HEK293T (cell line): Measurements from ENCODE around the gene JMJD6.

ENCODE experiments used
- FOXA1 ChIP-seq: fragments of 450-650 bp; IDR thresholded peaks from 2 replicates; pipeline ENCODE4 v1.6.1; 2016; ENCODE audit warnings: mild to moderate bottlenecking
- FOXK2 ChIP-seq: fragments of 450-650 bp; IDR thresholded peaks from 2 replicates; pipeline ENCODE4 v1.6.1; 2016; ENCODE audit warnings: mild to moderate bottlenecking
- FOXM1 ChIP-seq: fragments of 450-650 bp; IDR thresholded peaks from 2 replicates; pipeline ENCODE4 v1.6.1; 2017; ENCODE audit warnings: mild to moderate bottlenecking, borderline replicate concordance
- LEF1 ChIP-seq: fragments of 450-650 bp; IDR thresholded peaks from 2 replicates; pipeline ENCODE4 v1.6.1; 2017; ENCODE audit warnings: mild to moderate bottlenecking, borderline replicate concordance
- PKNOX1 ChIP-seq: fragments of 450-650 bp; IDR thresholded peaks from 2 replicates; pipeline ENCODE4 v1.6.1; 2016
- SP1 ChIP-seq: fragments of 450-650 bp; IDR thresholded peaks from 2 replicates; pipeline ENCODE4 v1.6.1; 2017
- SUZ12 ChIP-seq: fragments of 450-650 bp; IDR thresholded peaks from 2 replicates; pipeline ENCODE4 v1.6.1; 2016; ENCODE audit warnings: mild to moderate bottlenecking

- TF ChIP-seq PKNOX1 (peak; percentile 100), FOXK2 (no peak), SP1 (no peak), SUZ12 (no peak), FOXM1 (0 out of 2 replicates have a peak, but pooled peaks have one; percentile 42), LEF1 (0 out of 2 replicates have a peak, but pooled peaks have one; percentile 19), FOXA1 (no peak)
Measured at GRCh38 chr17:76671123-76671911, 55.1 kb downstream of the JMJD6 start.
